ENCODE results near the gene AKR1D1. TPM values are rescaled to one million over a fixed set of nuclear protein-coding genes. Genes with fewer than 3 reads are reported as not detected.

The AKR1D1 gene
- total RNA-seq, 2 donors from 2014 or later = not detected

DNA sequence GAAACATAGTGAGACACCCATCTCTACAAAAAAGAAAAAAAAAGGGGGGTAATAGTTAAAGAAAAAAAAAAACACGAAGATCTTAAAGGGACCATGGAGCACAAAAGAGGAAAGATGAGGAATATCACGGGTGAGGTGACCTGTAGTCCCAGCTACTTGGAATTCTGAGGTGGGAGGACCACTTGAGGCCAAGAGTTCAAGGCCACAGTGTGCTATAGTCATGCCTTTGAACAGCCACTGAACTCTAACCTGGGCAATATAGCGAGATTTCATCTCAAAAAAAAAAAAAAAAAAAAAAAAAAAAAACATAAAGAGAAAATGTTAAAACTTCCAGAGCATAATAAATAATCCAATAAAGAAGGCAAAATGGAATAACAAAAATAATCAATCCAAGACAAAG lies 23.6 kb downstream of the AKR1D1 start:
- TF ChIP-seq, protein P1, sequence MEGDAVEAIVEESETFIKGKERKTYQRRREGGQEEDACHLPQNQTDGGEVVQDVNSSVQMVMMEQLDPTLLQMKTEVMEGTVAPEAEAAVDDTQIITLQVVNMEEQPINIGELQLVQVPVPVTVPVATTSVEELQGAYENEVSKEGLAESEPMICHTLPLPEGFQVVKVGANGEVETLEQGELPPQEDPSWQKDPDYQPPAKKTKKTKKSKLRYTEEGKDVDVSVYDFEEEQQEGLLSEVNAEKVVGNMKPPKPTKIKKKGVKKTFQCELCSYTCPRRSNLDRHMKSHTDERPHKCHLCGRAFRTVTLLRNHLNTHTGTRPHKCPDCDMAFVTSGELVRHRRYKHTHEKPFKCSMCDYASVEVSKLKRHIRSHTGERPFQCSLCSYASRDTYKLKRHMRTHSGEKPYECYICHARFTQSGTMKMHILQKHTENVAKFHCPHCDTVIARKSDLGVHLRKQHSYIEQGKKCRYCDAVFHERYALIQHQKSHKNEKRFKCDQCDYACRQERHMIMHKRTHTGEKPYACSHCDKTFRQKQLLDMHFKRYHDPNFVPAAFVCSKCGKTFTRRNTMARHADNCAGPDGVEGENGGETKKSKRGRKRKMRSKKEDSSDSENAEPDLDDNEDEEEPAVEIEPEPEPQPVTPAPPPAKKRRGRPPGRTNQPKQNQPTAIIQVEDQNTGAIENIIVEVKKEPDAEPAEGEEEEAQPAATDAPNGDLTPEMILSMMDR (IDR thresholded peaks at IDR 0.05) = no peak
- no peak overlapping the region for H3K27ac ChIP-seq
- no peaks in the 10 kb centered on the region for H3K9me3 ChIP-seq
- no peaks in the 10 kb centered on the region for H3K27me3 ChIP-seq (replicated peaks; ENCODE audit: insufficient read depth)
- no peaks in the 10 kb centered on the region for H3K36me3 ChIP-seq
- no peaks in the 10 kb centered on the region for H3K4me1 ChIP-seq (ENCODE audit: control insufficient read depth in 1 of 2, low read depth in 2 of 2)
- ATAC-seq (ENCODE audit: insufficient number of reproducible peaks, low FRiP score, low read depth) = no peak
- DNase-seq (ENCODE audit: low spot score) = no peak
- H3K4me3 ChIP-seq = no peak overlapping the region

DNA sequence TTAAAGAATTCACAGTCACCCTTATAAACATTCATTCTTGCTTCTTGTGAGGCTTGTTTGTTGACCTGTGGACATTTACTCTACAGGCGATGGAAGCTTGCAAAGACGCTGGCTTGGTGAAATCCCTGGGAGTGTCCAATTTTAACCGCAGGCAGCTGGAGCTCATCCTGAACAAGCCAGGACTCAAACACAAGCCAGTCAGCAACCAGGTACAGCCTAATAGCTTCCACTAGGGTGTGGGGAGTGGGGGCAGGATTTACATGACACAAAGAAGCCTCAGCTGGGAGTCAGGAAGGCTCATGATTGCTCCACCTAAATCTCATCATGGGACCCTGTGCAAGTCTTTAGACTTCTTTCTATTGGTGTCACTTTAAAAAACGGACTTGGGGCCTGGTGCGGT lies 29.0 kb downstream of the AKR1D1 start:
- Histone ChIP-seq H3K27ac (no peak overlapping the region), H3K4me1 (ENCODE audit: control insufficient read depth in 1 of 2, low read depth in 2 of 2) (no peaks in the 10 kb centered on the region), H3K27me3 (replicated peaks; ENCODE audit: insufficient read depth) (no peaks in the 10 kb centered on the region), H3K4me3 (no peak overlapping the region), H3K36me3 (no peaks in the 10 kb centered on the region), H3K9me3 (no peaks in the 10 kb centered on the region)
- ATAC-seq (ENCODE audit: insufficient number of reproducible peaks, low FRiP score, low read depth) (no peak), DNase-seq (ENCODE audit: low spot score) (no peak)
- TF ChIP-seq, protein P1 (IDR thresholded peaks at IDR 0.05) = no peak

DNA sequence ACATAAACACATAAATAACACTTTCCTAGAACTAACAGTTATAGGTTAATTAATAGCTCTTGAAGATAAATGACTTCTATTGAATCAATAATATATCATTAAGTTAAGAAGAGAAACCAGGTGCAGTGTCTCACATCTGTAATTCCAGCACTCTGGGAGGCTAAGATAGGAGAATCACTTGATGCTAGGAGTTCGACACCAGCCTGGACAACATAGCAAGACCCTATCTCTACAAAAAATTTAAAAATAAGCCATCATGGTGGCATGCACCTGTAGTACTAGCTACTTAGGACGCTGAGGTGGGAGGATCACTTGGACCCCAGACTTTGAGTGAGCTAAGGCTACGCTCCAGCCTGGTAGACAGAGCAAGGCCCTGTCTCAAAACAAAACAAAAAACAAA lies 38.8 kb downstream of the AKR1D1 start:
- Histone ChIP-seq H3K36me3 (no peaks in the 10 kb centered on the region), H3K27ac (no peak overlapping the region), H3K4me3 (no peak overlapping the region), H3K27me3 (replicated peaks; ENCODE audit: insufficient read depth) (no peaks in the 10 kb centered on the region), H3K4me1 (ENCODE audit: control insufficient read depth in 1 of 2, low read depth in 2 of 2) (no peaks in the 10 kb centered on the region), H3K9me3 (no peaks in the 10 kb centered on the region)
- ATAC-seq (ENCODE audit: insufficient number of reproducible peaks, low FRiP score, low read depth) (no peak), DNase-seq (ENCODE audit: low spot score) (no peak)
- TF ChIP-seq, protein P1 (IDR thresholded peaks at IDR 0.05) = no peak

DNA sequence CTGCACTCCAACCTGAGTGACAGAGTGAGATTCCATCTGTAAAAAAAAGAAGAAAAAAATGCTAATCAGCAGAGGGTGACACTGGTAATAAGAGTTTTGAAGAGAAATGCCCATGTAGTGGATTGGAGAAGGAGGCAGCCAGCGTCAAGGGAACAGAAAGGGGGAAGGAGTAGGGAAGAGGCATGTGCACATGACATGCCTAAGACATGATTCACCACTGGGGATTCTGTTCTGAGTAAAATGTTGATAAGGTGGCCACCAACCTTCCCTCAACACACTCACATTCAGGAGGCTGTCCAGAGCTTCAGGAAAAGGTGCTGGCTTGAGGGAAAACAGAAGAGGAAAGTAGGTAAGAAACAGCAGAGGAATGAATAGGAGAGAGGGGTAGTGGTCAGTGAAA lies 39.9 kb downstream of the AKR1D1 start:
- DNase-seq (ENCODE audit: low spot score) (no peak), ATAC-seq (ENCODE audit: insufficient number of reproducible peaks, low FRiP score, low read depth) (no peak)
- H3K4me1 ChIP-seq (ENCODE audit: control insufficient read depth in 1 of 2, low read depth in 2 of 2) = no peaks in the 10 kb centered on the region
- no peak overlapping the region for H3K27ac ChIP-seq
- no peaks in the 10 kb centered on the region for H3K27me3 ChIP-seq (replicated peaks; ENCODE audit: insufficient read depth)
- no peaks in the 10 kb centered on the region for H3K36me3 ChIP-seq
- H3K9me3 ChIP-seq = no peaks in the 10 kb centered on the region
- no peak overlapping the region for H3K4me3 ChIP-seq
- TF ChIP-seq, protein P1 (IDR thresholded peaks at IDR 0.05) = no peak

DNA sequence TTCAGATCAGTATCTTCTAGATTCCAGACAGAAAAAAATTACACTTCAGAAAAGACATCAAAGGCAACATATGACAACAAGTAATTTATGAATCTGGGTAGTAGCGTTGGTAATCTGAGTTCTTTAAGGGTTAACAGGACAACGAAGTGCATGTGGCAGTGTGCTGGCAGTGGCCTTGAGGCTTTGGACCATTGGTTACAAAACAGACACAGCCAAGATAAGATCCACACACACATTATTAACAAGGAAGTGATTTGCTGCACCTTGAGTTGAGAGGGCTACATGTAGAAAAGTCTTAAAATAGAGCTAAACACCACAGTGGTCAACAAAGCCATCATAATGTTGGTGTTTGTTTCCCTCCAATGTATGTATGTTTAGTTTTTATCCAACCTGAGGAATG lies 40.6 kb downstream of the AKR1D1 start:
- Histone ChIP-seq H3K9me3 (no peaks in the 10 kb centered on the region), H3K4me1 (ENCODE audit: control insufficient read depth in 1 of 2, low read depth in 2 of 2) (no peaks in the 10 kb centered on the region), H3K36me3 (no peaks in the 10 kb centered on the region), H3K27ac (no peak overlapping the region), H3K4me3 (no peak overlapping the region), H3K27me3 (replicated peaks; ENCODE audit: insufficient read depth) (no peaks in the 10 kb centered on the region)
- TF ChIP-seq, protein P1 (IDR thresholded peaks at IDR 0.05) = no peak
- ATAC-seq (ENCODE audit: insufficient number of reproducible peaks, low FRiP score, low read depth) (no peak), DNase-seq (ENCODE audit: low spot score) (no peak)

Measured in thoracic aorta (tissue), 2 donors.